ENCODE results near the gene OSBP2.
A peak's percentile ranks its signal among the peaks of the same experiment; 100 is the strongest.

OSBP2 gene

GRCh38 chr22:30785527-30785926 lies 90.9 kb downstream of the OSBP2 start:
- peak; percentile 71 for TF ChIP-seq GATA2 (IDR thresholded peaks at IDR 0.05; ENCODE audit: low read depth, low read length)
- TF ChIP-seq GATA3 (IDR thresholded peaks at IDR 0.05; ENCODE audit: low read depth, low read length), result peak; percentile 48; the same call in 1 of the 2 replicates

DNA sequence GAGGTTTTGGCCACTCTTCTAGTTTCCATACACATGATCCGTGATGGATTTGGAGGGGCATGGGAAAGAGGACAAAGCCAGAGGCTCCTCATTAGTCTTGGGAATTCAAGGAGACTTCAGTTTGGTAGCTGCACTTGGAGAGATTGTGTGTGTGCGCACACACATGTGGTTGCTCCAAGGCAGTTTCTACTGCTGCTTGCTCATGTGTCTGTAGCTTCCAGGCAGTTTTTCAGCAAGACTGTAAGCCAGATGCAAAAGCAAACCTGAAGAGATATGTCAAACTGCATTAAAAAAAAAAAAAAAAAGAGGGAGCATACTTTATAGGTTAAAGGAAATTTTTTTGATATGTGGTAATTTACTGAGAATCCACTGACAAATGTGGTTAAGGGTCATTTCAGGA lies 95.7 kb downstream of the OSBP2 start:
- TF ChIP-seq GATA3 (IDR thresholded peaks at IDR 0.05; ENCODE audit: low read depth, low read length), result no peak
- no peak for TF ChIP-seq GATA2 (IDR thresholded peaks at IDR 0.05; ENCODE audit: low read depth, low read length)

DNA sequence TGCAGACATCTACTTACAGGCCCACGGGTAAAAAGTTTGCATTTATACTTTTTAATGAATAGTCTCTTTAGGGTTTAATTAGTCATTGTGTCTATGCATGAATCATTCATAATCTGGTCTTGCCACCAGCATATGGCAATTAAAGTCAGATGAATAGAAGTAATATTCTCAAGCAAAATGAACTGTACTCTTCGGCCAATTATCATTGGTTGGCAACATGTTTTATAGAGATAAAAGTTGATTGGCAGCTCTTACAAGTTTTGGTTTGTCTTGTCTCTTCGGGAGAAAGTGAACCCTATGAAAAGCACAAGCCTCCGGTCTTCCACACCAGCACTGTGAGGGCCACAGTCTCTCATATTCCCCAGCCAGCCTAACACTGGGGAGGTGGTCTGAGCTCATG lies 97.8 kb downstream of the OSBP2 start:
- no peak for TF ChIP-seq GATA3 (IDR thresholded peaks at IDR 0.05; ENCODE audit: low read depth, low read length)
- TF ChIP-seq GATA2 (IDR thresholded peaks at IDR 0.05; ENCODE audit: low read depth, low read length), result no peak

GRCh38 chr22:30795118-30795517 lies 100.4 kb downstream of the OSBP2 start:
- TF ChIP-seq GATA2 (IDR thresholded peaks at IDR 0.05; ENCODE audit: low read depth, low read length), result no peak
- TF ChIP-seq GATA3 (IDR thresholded peaks at IDR 0.05; ENCODE audit: low read depth, low read length), result no peak

- TF ChIP-seq GATA2 (IDR thresholded peaks at IDR 0.05; ENCODE audit: low read depth, low read length), result no peak
Measured at GRCh38 chr22:30801695-30802094, 107.0 kb downstream of the OSBP2 start.

GRCh38 chr22:30802202-30803166 lies 107.8 kb downstream of the OSBP2 start:
- TF ChIP-seq GATA3 (IDR thresholded peaks at IDR 0.05; ENCODE audit: low read depth, low read length), result no peak
- TF ChIP-seq GATA2 (IDR thresholded peaks at IDR 0.05; ENCODE audit: low read depth, low read length), result 0 out of 2 replicates have a peak, but pooled peaks have one; percentile 21

GRCh38 chr22:30803679-30804078 lies 109.0 kb downstream of the OSBP2 start:
- TF ChIP-seq GATA2 (IDR thresholded peaks at IDR 0.05; ENCODE audit: low read depth, low read length), result no peak
- no peak for TF ChIP-seq GATA3 (IDR thresholded peaks at IDR 0.05; ENCODE audit: low read depth, low read length)

GRCh38 chr22:30804626-30805025 lies 110.0 kb downstream of the OSBP2 start:
- TF ChIP-seq GATA3 (IDR thresholded peaks at IDR 0.05; ENCODE audit: low read depth, low read length), result no peak
- no peak for TF ChIP-seq GATA2 (IDR thresholded peaks at IDR 0.05; ENCODE audit: low read depth, low read length)

DNA sequence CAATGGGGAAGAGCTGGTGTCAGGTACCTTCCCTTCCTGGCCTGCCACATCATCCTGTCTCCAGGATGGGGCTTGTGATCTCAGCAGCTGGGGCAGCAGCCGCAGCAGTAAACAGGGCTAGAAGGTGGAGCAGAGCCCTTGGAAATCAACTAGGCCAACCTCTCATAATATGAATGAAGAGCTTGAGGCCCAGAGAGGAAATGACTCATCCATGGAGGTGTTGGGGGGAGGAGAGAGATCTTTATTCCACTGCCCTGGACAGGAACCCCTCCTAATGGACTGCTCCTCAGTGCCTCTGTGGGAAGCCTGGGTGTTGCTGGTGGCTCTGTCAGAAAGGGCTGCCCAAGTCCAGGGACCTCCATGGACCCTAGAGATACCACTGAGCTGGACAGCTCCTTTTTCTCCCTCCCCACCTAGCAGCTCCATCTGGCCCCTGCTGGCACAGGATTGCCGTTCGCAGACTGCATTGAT lies 111.8 kb downstream of the OSBP2 start:
- TF ChIP-seq GATA3 (IDR thresholded peaks at IDR 0.05; ENCODE audit: low read depth, low read length), result no peak
- TF ChIP-seq GATA2 (IDR thresholded peaks at IDR 0.05; ENCODE audit: low read depth, low read length), result no peak

GRCh38 chr22:30809086-30809485 lies 114.4 kb downstream of the OSBP2 start:
- no peak for TF ChIP-seq GATA2 (IDR thresholded peaks at IDR 0.05; ENCODE audit: low read depth, low read length)
- TF ChIP-seq GATA3 (IDR thresholded peaks at IDR 0.05; ENCODE audit: low read depth, low read length), result no peak

DNA sequence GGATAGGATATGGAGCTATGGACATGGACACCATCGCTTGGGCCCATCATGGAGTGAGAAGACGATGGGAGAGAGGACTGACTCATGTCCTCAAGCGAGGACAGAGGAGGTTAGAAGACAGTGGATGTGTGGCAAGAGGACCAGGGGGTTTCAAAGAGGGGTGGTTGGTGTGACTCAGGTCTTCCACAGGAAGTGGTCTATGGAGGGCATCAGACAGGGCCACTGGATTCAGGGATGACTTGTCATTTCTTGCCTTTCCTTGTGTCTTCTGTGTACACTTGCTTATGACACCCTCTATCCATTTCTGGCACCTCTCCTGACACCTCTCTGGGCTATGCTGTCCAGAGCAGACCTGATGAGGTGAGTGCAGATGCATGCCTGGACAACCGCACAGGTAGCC lies 115.4 kb downstream of the OSBP2 start:
- no peak for TF ChIP-seq GATA3 (IDR thresholded peaks at IDR 0.05; ENCODE audit: low read depth, low read length)

- TF ChIP-seq GATA3 (IDR thresholded peaks at IDR 0.05; ENCODE audit: low read depth, low read length), result no peak
Measured at GRCh38 chr22:30813936-30814335, 119.3 kb downstream of the OSBP2 start.

GRCh38 chr22:30816413-30816812 lies 121.7 kb downstream of the OSBP2 start:
- TF ChIP-seq GATA3 (IDR thresholded peaks at IDR 0.05; ENCODE audit: low read depth, low read length), result no peak

- no peak for TF ChIP-seq GATA3 (IDR thresholded peaks at IDR 0.05; ENCODE audit: low read depth, low read length)
- TF ChIP-seq GATA2 (IDR thresholded peaks at IDR 0.05; ENCODE audit: low read depth, low read length), result no peak
Measured at GRCh38 chr22:30821381-30821780, 126.7 kb downstream of the OSBP2 start.

DNA sequence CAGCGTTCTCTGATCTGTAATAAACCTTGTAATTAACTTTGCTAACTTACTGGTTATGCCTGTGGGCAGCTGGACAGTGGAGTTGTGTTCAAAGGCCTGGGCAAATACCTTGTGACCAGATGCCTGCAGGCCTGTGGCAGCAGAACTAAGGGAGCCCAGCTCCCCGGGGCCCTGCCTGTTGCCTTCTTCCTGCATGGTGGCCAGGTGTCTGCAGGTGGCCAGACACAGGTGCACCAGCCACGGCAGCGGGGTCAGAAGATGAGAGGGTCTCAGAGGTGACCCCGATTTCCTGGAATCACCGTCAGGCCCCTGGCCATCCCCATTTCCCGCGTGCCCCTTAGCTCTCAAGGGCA lies 127.2 kb downstream of the OSBP2 start:
- no peak for TF ChIP-seq GATA3 (IDR thresholded peaks at IDR 0.05; ENCODE audit: low read depth, low read length)
